Gastrocnemius medialis (tissue), 4 donors: Measurements from ENCODE around the gene P4HTM. TPM values are rescaled to one million over a fixed set of nuclear protein-coding genes. Genes with fewer than 3 reads are reported as not detected.
A peak's percentile ranks its signal among the peaks of the same experiment; 100 is the strongest.

Source experiments
- ATAC-seq, 2 donors: fragments of 150-250 bp; one replicate each; pipeline ENCODE4 v1.9.1; 2016
- DNase-seq, 2 donors: peaks; one replicate each; pipeline ENCODE4 v3.0.0-alpha.2; 2019
- H3K27ac ChIP-seq, 4 donors: fragments of 200-600 bp; sonication (generic); 1 replicate in 1 of 4; 2 replicates in 3 of 4; pipeline ENCODE4 v1.5.1; 2016 to 2018; ENCODE audit warnings: mild to moderate bottlenecking in 2 of 4, moderate library complexity in 1 of 4
- H3K27me3 ChIP-seq, 3 donors: fragments of 200-600 bp; sonication (generic) in 2 of 3; 1 replicate in 1 of 3; 2 replicates in 2 of 3; pipeline versions ENCODE4 v1.5.1 to v1.6.0; 2016 to 2019; ENCODE audit warnings: mild to moderate bottlenecking in 1 of 3, moderate library complexity in 1 of 3
- H3K36me3 ChIP-seq, 2 donors: fragments of 200-600 bp; sonication (generic) in 1 of 2; one replicate each; pipeline ENCODE4 v1.5.1; 2017 to 2018
- H3K4me1 ChIP-seq, 2 donors: fragments of 200-600 bp; sonication (generic) in 1 of 2; one replicate each; pipeline ENCODE4 v1.5.1; 2016 to 2017; ENCODE audit warnings: mild to moderate bottlenecking in 2 of 2
- H3K4me3 ChIP-seq, 4 donors: fragments of 200-600 bp; sonication (generic) in 3 of 4; 1 replicate in 1 of 4; 2 replicates in 3 of 4; pipeline ENCODE4 v1.5.1; 2016 to 2019; ENCODE audit warnings: mild to moderate bottlenecking in 2 of 4
- H3K9me3 ChIP-seq, 3 donors: fragments of 200-600 bp; sonication (generic) in 2 of 3; 1 replicate in 1 of 3; 2 replicates in 2 of 3; pipeline ENCODE4 v1.5.1; 2016 to 2019
- POLR2A ChIP-seq, 2 donors: fragments of 450-650 bp; IDR thresholded peaks; one replicate each; pipeline ENCODE4 v1.6.1; 2017; ENCODE audit warnings: antibody characterized with exemption in 2 of 2, mild to moderate bottlenecking in 2 of 2, moderate library complexity in 2 of 2
- in situ Hi-C, 4 donors: fragments of 200-750 bp; cut with MboI; loops; one replicate each; pipeline versions ENCODE4 v1.15.0 to v1.8.0; 2017; ENCODE audit warnings: low sequenced_read_pairs in 4 of 4
- intact Hi-C: fragments of 100-400 bp; cut with DNase I; formaldehyde crosslinking; loops from one replicate; pipeline ENCODE4 v1.15.1; 2023; ENCODE audit warnings: low total_unique reads
- total RNA-seq, 4 donors: library from RNA; depleted of rRNA; stranded (reverse); fragments of >200 nt; gene quantifications; one replicate each; pipeline versions ENCODE4 v1.1.0 to v1.2.3, GENCODE V29; 2016
- TF ChIP-seq, protein P1 (sequence below), 5 experiments: fragments of 450-650 bp in 3 of 5; fragments of 200-600 bp in 2 of 5; sonication (generic) in 2 of 5; IDR thresholded peaks in 4 of 5; conservative IDR thresholded peaks in 1 of 5; 1 replicate in 4 of 5; 2 replicates in 1 of 5; pipeline ENCODE4 v1.5.1; 2016 to 2019; ENCODE audit warnings: antibody characterized with exemption in 5 of 5, mild to moderate bottlenecking in 3 of 5, moderate library complexity in 3 of 5

Gene P4HTM
- total RNA-seq, 4 donors from 2014 or later: 13.6 to 21.7 (median 20.3) TPM

DNA sequence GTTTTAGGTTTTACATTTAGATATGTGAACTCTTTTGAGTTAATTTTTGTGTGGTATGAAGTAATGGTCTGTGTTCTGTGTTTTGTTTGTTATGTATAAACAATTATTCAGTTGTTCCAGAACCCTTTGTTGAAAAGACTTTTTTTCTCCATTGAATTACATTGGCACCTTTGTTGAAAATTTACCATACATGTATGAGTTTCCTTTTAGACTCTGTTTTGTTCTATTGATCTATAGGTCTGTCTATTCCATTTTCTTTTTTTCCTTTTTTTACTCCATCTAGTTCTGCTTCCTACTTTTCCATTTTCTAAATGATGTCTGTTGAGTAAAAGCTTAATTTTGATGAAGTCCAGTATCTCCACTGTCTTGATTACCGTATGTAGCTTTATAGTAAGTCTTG lies 40.0 kb upstream of the P4HTM start:
- H3K36me3 ChIP-seq: peaks cover 0 to 13% of the 10 kb centered on the region in 2 donors
- peak overlapping the region in 1 of 4 donors; percentile 11 for H3K4me3 ChIP-seq
- peak overlapping the region in 2 of 4 donors; percentile 66 to 74 for H3K27ac ChIP-seq
- H3K27me3 ChIP-seq: no peaks in the 10 kb centered on the region
- intact Hi-C loops: loop anchor here (5.0 kb wide), 1 partner anchor 213 kb away; no protein-coding TSS in a partner anchor
- peaks cover 33 to 61% of the 10 kb centered on the region in 2 donors for H3K4me1 ChIP-seq
- no peak for ATAC-seq
- DNase-seq: no peak
- no peak for TF ChIP-seq POLR2A (IDR thresholded peaks at IDR 0.05)
- TF ChIP-seq, protein P1, sequence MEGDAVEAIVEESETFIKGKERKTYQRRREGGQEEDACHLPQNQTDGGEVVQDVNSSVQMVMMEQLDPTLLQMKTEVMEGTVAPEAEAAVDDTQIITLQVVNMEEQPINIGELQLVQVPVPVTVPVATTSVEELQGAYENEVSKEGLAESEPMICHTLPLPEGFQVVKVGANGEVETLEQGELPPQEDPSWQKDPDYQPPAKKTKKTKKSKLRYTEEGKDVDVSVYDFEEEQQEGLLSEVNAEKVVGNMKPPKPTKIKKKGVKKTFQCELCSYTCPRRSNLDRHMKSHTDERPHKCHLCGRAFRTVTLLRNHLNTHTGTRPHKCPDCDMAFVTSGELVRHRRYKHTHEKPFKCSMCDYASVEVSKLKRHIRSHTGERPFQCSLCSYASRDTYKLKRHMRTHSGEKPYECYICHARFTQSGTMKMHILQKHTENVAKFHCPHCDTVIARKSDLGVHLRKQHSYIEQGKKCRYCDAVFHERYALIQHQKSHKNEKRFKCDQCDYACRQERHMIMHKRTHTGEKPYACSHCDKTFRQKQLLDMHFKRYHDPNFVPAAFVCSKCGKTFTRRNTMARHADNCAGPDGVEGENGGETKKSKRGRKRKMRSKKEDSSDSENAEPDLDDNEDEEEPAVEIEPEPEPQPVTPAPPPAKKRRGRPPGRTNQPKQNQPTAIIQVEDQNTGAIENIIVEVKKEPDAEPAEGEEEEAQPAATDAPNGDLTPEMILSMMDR (IDR thresholded peaks at IDR 0.05 in 4 of 5, conservative IDR thresholded peaks at IDR 0.05 in 1 of 5): no peak
- no peaks in the 10 kb centered on the region for H3K9me3 ChIP-seq
- in situ Hi-C loops: no loop called here

GRCh38 chr3:48951764-48952163 lies 38.3 kb upstream of the P4HTM start:
- H3K4me3 ChIP-seq: no peak overlapping the region
- no peak for TF ChIP-seq POLR2A (IDR thresholded peaks at IDR 0.05)
- peaks cover 23 to 54% of the 10 kb centered on the region in 2 donors for H3K4me1 ChIP-seq
- in situ Hi-C loops (no loop called here), intact Hi-C loops (loop anchor here (5.0 kb wide), 1 partner anchor 214 kb away; no protein-coding TSS in a partner anchor)
- H3K27me3 ChIP-seq: no peaks in the 10 kb centered on the region
- peak overlapping the region in 1 of 4 donors; percentile 14 for H3K27ac ChIP-seq
- no peaks in the 10 kb centered on the region for H3K9me3 ChIP-seq
- ATAC-seq: no peak
- peaks cover 0 to 13% of the 10 kb centered on the region in 2 donors for H3K36me3 ChIP-seq
- DNase-seq: no peak

DNA sequence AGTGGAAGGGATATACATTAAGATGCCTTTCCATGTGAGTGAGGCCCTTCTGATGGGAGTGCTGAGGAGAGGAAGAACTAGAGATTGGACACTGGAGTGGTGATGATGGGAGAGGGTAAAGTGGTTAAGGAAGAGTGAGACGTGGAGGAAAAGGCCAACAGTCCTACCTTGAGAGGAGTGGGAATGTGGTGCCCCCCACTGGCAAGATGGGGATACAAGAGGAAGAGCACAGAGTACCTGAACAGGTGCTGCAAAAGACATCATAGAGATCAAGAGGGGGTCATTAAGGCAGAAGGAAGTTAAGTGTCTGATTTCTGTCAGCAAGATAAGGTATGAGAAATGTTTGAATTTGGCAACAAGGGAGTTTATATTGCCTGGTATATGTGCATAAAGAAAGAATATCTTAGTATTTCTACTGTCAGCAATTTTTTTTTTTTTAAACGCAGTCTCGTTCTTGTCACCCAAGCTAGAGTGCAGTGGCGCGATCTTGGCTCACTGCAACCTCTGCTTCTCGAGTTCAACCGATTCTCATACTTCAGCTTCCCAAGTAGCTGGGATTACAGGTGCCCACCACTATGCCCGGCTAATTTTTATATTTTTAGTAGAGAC lies 37.4 kb upstream of the P4HTM start:
- peak in 1 of 2 donors; percentile 72 for ATAC-seq
- H3K36me3 ChIP-seq: peaks cover 0 to 14% of the 10 kb centered on the region in 2 donors
- no peak overlapping the region for H3K4me3 ChIP-seq
- H3K4me1 ChIP-seq: peaks cover 27 to 50% of the 10 kb centered on the region in 2 donors
- no peak overlapping the region for H3K27ac ChIP-seq
- in situ Hi-C loops: no loop called here
- H3K9me3 ChIP-seq: no peaks in the 10 kb centered on the region
- peak in 1 of 2 donors; percentile 37 for DNase-seq
- no peaks in the 10 kb centered on the region for H3K27me3 ChIP-seq
- TF ChIP-seq, protein P1 (IDR thresholded peaks at IDR 0.05 in 4 of 5, conservative IDR thresholded peaks at IDR 0.05 in 1 of 5): peak in 4 of 5 experiments; percentile 12 to 52 (median 40)
- no peak for TF ChIP-seq POLR2A (IDR thresholded peaks at IDR 0.05)
- intact Hi-C loops: loop anchor here (5.0 kb wide), 1 partner anchor 215 kb away; no protein-coding TSS in a partner anchor

DNA sequence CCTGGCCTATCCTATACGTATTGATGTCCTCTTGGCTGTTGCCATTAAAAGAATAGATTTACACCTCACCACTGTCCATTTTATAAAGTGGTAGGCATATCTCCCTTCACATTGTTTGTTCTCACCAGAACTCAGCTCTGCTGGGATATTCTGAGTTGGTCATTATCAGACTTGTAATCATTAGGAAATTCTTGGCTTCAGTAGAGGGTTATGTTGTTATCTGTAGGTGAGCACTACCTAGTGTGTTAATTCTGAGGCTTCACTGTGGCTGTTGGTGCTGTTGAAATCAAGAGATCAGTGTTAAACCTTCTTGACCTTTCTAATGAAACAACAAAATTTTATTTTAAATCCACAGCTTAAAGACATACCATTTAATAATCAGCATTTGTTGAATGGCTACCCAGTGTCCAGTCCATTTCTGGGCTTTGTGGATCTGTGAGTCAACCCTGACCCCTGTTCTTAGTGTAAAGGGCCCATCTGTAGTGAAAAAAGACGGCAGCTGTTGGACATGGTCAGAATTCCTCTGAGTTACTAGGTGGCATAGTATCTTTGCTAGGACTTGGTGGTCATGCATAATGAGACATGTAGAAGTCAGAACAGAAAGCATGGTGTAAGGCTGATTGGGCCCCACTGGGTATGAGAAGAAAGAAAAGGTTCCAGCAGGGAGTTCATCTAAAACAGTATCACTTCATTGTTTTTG lies 32.9 kb upstream of the P4HTM start:
- no peak for DNase-seq
- H3K36me3 ChIP-seq: peaks cover 0 to 24% of the 10 kb centered on the region in 2 donors
- H3K4me1 ChIP-seq: peaks cover 14 to 18% of the 10 kb centered on the region in 2 donors
- no peaks in the 10 kb centered on the region for H3K27me3 ChIP-seq
- H3K9me3 ChIP-seq: no peaks in the 10 kb centered on the region
- no peak for ATAC-seq
- no peak overlapping the region for H3K4me3 ChIP-seq
- no peak for TF ChIP-seq POLR2A (IDR thresholded peaks at IDR 0.05)
- TF ChIP-seq, protein P1 (IDR thresholded peaks at IDR 0.05 in 4 of 5, conservative IDR thresholded peaks at IDR 0.05 in 1 of 5): no peak
- intact Hi-C loops (no loop called here), in situ Hi-C loops (no loop called here)
- H3K27ac ChIP-seq: peak overlapping the region in 1 of 4 donors; percentile 11

- Histone ChIP-seq H3K9me3 (no peaks in the 10 kb centered on the region), H3K4me3 (no peak overlapping the region), H3K4me1 (peaks cover 5 to 12% of the 10 kb centered on the region in 2 donors), H3K27me3 (no peaks in the 10 kb centered on the region), H3K36me3 (peaks cover 0 to 41% of the 10 kb centered on the region in 2 donors), H3K27ac (peak overlapping the region in 3 of 4 donors; percentile 0 to 33 (median 25))
- intact Hi-C loops: no loop called here
- no peak for ATAC-seq
- in situ Hi-C loops: no loop called here
- no peak for DNase-seq
- TF ChIP-seq POLR2A (IDR thresholded peaks at IDR 0.05): no peak
- TF ChIP-seq, protein P1 (IDR thresholded peaks at IDR 0.05 in 4 of 5, conservative IDR thresholded peaks at IDR 0.05 in 1 of 5): no peak
These were observed 29.1 kb upstream of the P4HTM start for GRCh38 chr3:48960841-48961413.
